Mucosa of descending colon (tissue), 3 donors: ENCODE results near the gene HS3ST4. TPM values are rescaled to one million over a fixed set of nuclear protein-coding genes. Genes with fewer than 3 reads are reported as not detected.

Experiments used
- ATAC-seq: fragments of 200-7000 bp; cut with Tn5 transposase; one replicate; pipeline ENCODE4 v1.9.1; 2020; ENCODE audit warnings: mild to moderate bottlenecking, moderate library complexity
- DNase-seq, 3 donors: peaks; one replicate each; pipeline ENCODE4 v3.0.0-alpha.2; 2020
- H3K36me3 ChIP-seq: fragments of 200-600 bp; one replicate; pipeline ENCODE4 v1.8.0; 2021; ENCODE audit warnings: low read depth, mild to moderate bottlenecking
- H3K4me1 ChIP-seq: fragments of 200-600 bp; one replicate; pipeline ENCODE4 v1.8.0; 2021; ENCODE audit warnings: low read depth, mild to moderate bottlenecking
- H3K4me3 ChIP-seq: fragments of 200-600 bp; one replicate; pipeline ENCODE4 v1.8.0; 2021; ENCODE audit warnings: mild to moderate bottlenecking
- H3K9me3 ChIP-seq: fragments of 200-600 bp; one replicate; pipeline ENCODE4 v1.8.0; 2021; ENCODE audit warnings: mild to moderate bottlenecking
- CTCF ChIP-seq: fragments of 200-600 bp; IDR thresholded peaks from one replicate; pipeline ENCODE4 v1.8.0; 2022; ENCODE audit warnings: antibody characterized with exemption, mild to moderate bottlenecking
- intact Hi-C, 2 donors: fragments of 100-400 bp; cut with DNase I in 1 of 2; cut with micrococcal nuclease in 1 of 2; formaldehyde crosslinking; loops; one replicate each; pipeline versions ENCODE4 v1.11.0 to v1.11.1; 2022; cut with DNase I, micrococcal nuclease
- total RNA-seq, 3 donors: library from RNA; stranded (reverse); fragmentation: NEBNext Ultra II Directional in 2 of 3; extraction: Animal tissue kit (Norgen Biotek cat#: 25700) in 2 of 3; gene quantifications; one replicate each; pipeline versions ENCODE4 v1.2.1 to v1.2.4, GENCODE V29; 2021 to 2023
- donor health status: DM: no; HTN: no; CAD: no; lungs with moderate emphysema.
- donor health status: DM: no; HTN: no; CAD: no.
- donor health status: DM: no; HTN: yes; CAD: no.

The HS3ST4 gene
- total RNA-seq, 3 donors from 2014 or later, result 0.41 TPM; not detected in 2

GRCh38 chr16:25783226-25783625 is 91.5 kb downstream of the HS3ST4 start:
- no peak for DNase-seq
- Histone ChIP-seq H3K4me3 (no peak overlapping the region), H3K4me1 (no peaks in the 10 kb centered on the region), H3K36me3 (no peaks in the 10 kb centered on the region), H3K9me3 (no peaks in the 10 kb centered on the region)
- no peak for TF ChIP-seq CTCF
- ATAC-seq, result no peak
- intact Hi-C loops, result no loop called here

- Histone ChIP-seq H3K36me3 (no peaks in the 10 kb centered on the region), H3K4me3 (no peak overlapping the region), H3K4me1 (no peaks in the 10 kb centered on the region), H3K9me3 (no peaks in the 10 kb centered on the region)
- TF ChIP-seq CTCF, result no peak
- no peak for DNase-seq
- intact Hi-C loops, result no loop called here
- ATAC-seq, result no peak
Measured at GRCh38 chr16:25785361-25785760, 93.6 kb downstream of the HS3ST4 start.

- ATAC-seq (no peak), DNase-seq (no peak)
- no peak overlapping the region for H3K4me3 ChIP-seq
- H3K4me1 ChIP-seq, result no peaks in the 10 kb centered on the region
- no peaks in the 10 kb centered on the region for H3K9me3 ChIP-seq
- intact Hi-C loops, result no loop called here
- no peak for TF ChIP-seq CTCF
- no peaks in the 10 kb centered on the region for H3K36me3 ChIP-seq
Measured at GRCh38 chr16:25786748-25787147, 95.0 kb downstream of the HS3ST4 start.

- ATAC-seq, result no peak
- Histone ChIP-seq H3K4me1 (no peaks in the 10 kb centered on the region), H3K9me3 (no peaks in the 10 kb centered on the region), H3K4me3 (no peak overlapping the region), H3K36me3 (no peaks in the 10 kb centered on the region)
- TF ChIP-seq CTCF, result no peak
- intact Hi-C loops, result no loop called here
- DNase-seq, result no peak
Measured at GRCh38 chr16:25788637-25789036, 96.9 kb downstream of the HS3ST4 start.

- no peak for TF ChIP-seq CTCF
- no peaks in the 10 kb centered on the region for H3K36me3 ChIP-seq
- DNase-seq, result no peak
- H3K4me1 ChIP-seq, result no peaks in the 10 kb centered on the region
- intact Hi-C loops, result no loop called here
- H3K4me3 ChIP-seq, result no peak overlapping the region
- no peaks in the 10 kb centered on the region for H3K9me3 ChIP-seq
- ATAC-seq, result no peak
Measured at GRCh38 chr16:25796239-25796638, 104.5 kb downstream of the HS3ST4 start.

GRCh38 chr16:25798065-25798464 is 106.3 kb downstream of the HS3ST4 start:
- no peaks in the 10 kb centered on the region for H3K9me3 ChIP-seq
- H3K36me3 ChIP-seq, result no peaks in the 10 kb centered on the region
- intact Hi-C loops, result no loop called here
- ATAC-seq (no peak), DNase-seq (no peak)
- no peak for TF ChIP-seq CTCF
- H3K4me3 ChIP-seq, result no peak overlapping the region
- H3K4me1 ChIP-seq, result no peaks in the 10 kb centered on the region
